WTC11 (cell line): ENCODE measurements around the gene MAPK12.

Source experiments
- AFF4 ChIP-seq: sonication (generic); formaldehyde crosslinking; IDR thresholded peaks from 2 replicates; pipeline ENCODE4 v1.8.1; 2023; ENCODE audit warnings: mild to moderate bottlenecking, missing genetic modification reagents, borderline replicate concordance
- E2F4 ChIP-seq: sonication (generic); formaldehyde crosslinking; IDR thresholded peaks from 2 replicates; pipeline ENCODE4 v1.8.1; 2022; ENCODE audit warnings: low read depth, mild to moderate bottlenecking, moderate library complexity, missing genetic modification reagents, borderline replicate concordance
- IRF1 ChIP-seq: sonication (generic); formaldehyde crosslinking; IDR thresholded peaks from 2 replicates; pipeline ENCODE4 v1.8.0; 2023; ENCODE audit warnings: missing genetic modification reagents
- MAX ChIP-seq: sonication (generic); formaldehyde crosslinking; IDR thresholded peaks from 2 replicates; pipeline ENCODE4 v1.8.0; 2022; ENCODE audit warnings: mild to moderate bottlenecking, missing genetic modification reagents
- NFE2L1 ChIP-seq: sonication (generic); formaldehyde crosslinking; IDR thresholded peaks from 2 replicates; pipeline ENCODE4 v1.8.1; 2023; ENCODE audit warnings: missing genetic modification reagents
- PREB ChIP-seq: sonication (generic); formaldehyde crosslinking; IDR thresholded peaks from 2 replicates; pipeline ENCODE4 v1.8.1; 2022; ENCODE audit warnings: mild to moderate bottlenecking, missing genetic modification reagents, moderate library complexity, borderline replicate concordance
- RELA ChIP-seq: sonication (generic); formaldehyde crosslinking; IDR thresholded peaks from 2 replicates; pipeline ENCODE4 v1.8.1; 2022; ENCODE audit warnings: missing genetic modification reagents, mild to moderate bottlenecking, borderline replicate concordance
- TCF7 ChIP-seq: sonication (generic); formaldehyde crosslinking; IDR thresholded peaks from 2 replicates; pipeline ENCODE4 v1.8.0; 2022; ENCODE audit warnings: mild to moderate bottlenecking, low read depth, missing genetic modification reagents, moderate library complexity
- TP53 ChIP-seq: sonication (generic); formaldehyde crosslinking; IDR thresholded peaks from 2 replicates; pipeline ENCODE4 v1.8.1; 2023; ENCODE audit warnings: mild to moderate bottlenecking, missing genetic modification reagents
- USF2 ChIP-seq: sonication (generic); formaldehyde crosslinking; IDR thresholded peaks from 2 replicates; pipeline ENCODE4 v1.8.1; 2023; ENCODE audit warnings: mild to moderate bottlenecking, missing genetic modification reagents, moderate library complexity
- ZNF317 ChIP-seq: sonication (generic); formaldehyde crosslinking; IDR thresholded peaks from 2 replicates; pipeline ENCODE4 v1.8.1; 2023; ENCODE audit warnings: low read depth, mild to moderate bottlenecking, moderate library complexity, missing genetic modification reagents, borderline replicate concordance
- TF ChIP-seq, protein P1 (sequence below): sonication (generic); formaldehyde crosslinking; conservative IDR thresholded peaks from 2 replicates; pipeline ENCODE4 v1.8.1; 2022; ENCODE audit warnings: mild to moderate bottlenecking, missing genetic modification reagents
- TF ChIP-seq, protein P2 (sequence below): sonication (generic); formaldehyde crosslinking; IDR thresholded peaks from 2 replicates; pipeline ENCODE4 v1.8.1; 2022; ENCODE audit warnings: low read depth, missing genetic modification reagents, borderline replicate concordance
- TF ChIP-seq, protein P3 (sequence below): fragments of 200-600 bp; IDR thresholded peaks from 2 replicates; pipeline ENCODE4 v1.8.0; 2022; ENCODE audit warnings: antibody characterized with exemption

DNA sequence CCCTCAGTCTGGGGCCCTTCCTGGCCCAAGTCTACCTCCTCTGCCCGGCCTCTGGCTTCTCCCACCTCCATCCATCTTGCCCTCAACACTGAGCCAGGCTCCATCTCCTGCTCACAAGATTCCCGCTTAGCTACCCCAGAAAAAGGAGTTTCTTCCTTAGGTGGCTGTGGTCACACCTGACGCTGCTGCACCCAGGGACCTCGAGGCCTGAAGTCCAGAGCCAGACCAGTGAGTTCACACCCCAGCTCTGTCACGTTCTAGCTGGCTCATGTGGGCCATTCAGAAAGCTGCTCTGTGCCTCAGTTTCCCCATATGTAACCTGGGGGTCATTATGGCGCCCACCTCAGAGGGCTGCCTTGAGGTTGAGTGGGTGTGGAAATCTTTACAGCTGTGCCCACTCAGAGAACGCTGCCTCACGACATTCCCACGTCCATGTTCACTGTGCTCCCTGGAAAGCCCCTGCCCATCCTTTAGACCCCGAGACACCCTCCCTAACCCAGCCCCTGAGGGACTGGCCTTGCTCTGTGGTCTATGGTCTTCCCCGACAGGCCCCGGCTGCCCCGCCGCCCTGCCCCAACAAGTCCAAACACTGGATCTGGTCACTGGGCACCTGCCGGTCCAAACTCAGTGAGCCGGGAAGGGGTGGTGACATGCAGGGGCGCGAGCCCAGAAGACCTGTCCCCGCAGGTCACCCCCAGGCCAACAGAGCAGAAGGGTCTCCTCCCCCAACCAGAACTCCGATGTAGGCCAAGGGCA, 36.2 kb upstream of the MAPK12 start:
- TF ChIP-seq, protein P1, sequence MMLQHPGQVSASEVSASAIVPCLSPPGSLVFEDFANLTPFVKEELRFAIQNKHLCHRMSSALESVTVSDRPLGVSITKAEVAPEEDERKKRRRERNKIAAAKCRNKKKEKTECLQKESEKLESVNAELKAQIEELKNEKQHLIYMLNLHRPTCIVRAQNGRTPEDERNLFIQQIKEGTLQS (CRISPR knock-in tag), result no peak
- TF ChIP-seq, protein P2, sequence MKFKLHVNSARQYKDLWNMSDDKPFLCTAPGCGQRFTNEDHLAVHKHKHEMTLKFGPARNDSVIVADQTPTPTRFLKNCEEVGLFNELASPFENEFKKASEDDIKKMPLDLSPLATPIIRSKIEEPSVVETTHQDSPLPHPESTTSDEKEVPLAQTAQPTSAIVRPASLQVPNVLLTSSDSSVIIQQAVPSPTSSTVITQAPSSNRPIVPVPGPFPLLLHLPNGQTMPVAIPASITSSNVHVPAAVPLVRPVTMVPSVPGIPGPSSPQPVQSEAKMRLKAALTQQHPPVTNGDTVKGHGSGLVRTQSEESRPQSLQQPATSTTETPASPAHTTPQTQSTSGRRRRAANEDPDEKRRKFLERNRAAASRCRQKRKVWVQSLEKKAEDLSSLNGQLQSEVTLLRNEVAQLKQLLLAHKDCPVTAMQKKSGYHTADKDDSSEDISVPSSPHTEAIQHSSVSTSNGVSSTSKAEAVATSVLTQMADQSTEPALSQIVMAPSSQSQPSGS, result no peak
- no peak for TF ChIP-seq USF2
- TF ChIP-seq, protein P3, sequence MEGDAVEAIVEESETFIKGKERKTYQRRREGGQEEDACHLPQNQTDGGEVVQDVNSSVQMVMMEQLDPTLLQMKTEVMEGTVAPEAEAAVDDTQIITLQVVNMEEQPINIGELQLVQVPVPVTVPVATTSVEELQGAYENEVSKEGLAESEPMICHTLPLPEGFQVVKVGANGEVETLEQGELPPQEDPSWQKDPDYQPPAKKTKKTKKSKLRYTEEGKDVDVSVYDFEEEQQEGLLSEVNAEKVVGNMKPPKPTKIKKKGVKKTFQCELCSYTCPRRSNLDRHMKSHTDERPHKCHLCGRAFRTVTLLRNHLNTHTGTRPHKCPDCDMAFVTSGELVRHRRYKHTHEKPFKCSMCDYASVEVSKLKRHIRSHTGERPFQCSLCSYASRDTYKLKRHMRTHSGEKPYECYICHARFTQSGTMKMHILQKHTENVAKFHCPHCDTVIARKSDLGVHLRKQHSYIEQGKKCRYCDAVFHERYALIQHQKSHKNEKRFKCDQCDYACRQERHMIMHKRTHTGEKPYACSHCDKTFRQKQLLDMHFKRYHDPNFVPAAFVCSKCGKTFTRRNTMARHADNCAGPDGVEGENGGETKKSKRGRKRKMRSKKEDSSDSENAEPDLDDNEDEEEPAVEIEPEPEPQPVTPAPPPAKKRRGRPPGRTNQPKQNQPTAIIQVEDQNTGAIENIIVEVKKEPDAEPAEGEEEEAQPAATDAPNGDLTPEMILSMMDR, result no peak
- TF ChIP-seq RELA (CRISPR knock-in tag), result no peak
- no peak for TF ChIP-seq MAX (CRISPR knock-in tag)
- no peak for TF ChIP-seq AFF4
- no peak for TF ChIP-seq PREB (CRISPR knock-in tag)
- no peak for TF ChIP-seq TCF7
- no peak for TF ChIP-seq TP53
- no peak for TF ChIP-seq ZNF317 (CRISPR knock-in tag)
- no peak for TF ChIP-seq NFE2L1 (CRISPR knock-in tag)
- TF ChIP-seq E2F4, result no peak
- no peak for TF ChIP-seq IRF1 (CRISPR knock-in tag)
